Fibroblast of the aortic adventitia (primary cell): ENCODE results near the gene CHMP4B. TPM values are rescaled to one million over a fixed set of nuclear protein-coding genes. Genes with fewer than 3 reads are reported as not detected.

ENCODE experiments used
- DNase-seq: peaks from one replicate; pipeline ENCODE4 v3.0.0-alpha.2; 2010; ENCODE audit warnings: low read depth
- H3K4me3 ChIP-seq: 2 replicates; pipeline ENCODE4 v1.5.1; 2011; ENCODE audit warnings: low read depth, mild to moderate bottlenecking, control low read depth, low read length, moderate library complexity
- CTCF ChIP-seq: IDR thresholded peaks from 2 replicates; pipeline ENCODE4 v1.5.1; 2011; ENCODE audit warnings: mild to moderate bottlenecking, low read length, control low read depth, inconsistent platforms; ENCODE audit not compliant: insufficient read depth
- total RNA-seq: library from RNA; depleted of rRNA; stranded (reverse); fragments of >200 nt; gene quantifications from 2 replicates; pipeline ENCODE4 v1.2.3, GENCODE V29; 2012; ENCODE audit warnings: low replicate concordance

The CHMP4B gene
- total RNA-seq, 1 donor: 54.8 TPM

- H3K4me3 ChIP-seq: no peak overlapping the region
- DNase-seq: no peak
- TF ChIP-seq CTCF: no peak
Measured at GRCh38 chr20:33882481-33882880, 71.3 kb downstream of the CHMP4B start.

GRCh38 chr20:33883164-33883563, 72.0 kb downstream of the CHMP4B start:
- no peak for DNase-seq
- no peak for TF ChIP-seq CTCF
- H3K4me3 ChIP-seq: no peak overlapping the region

GRCh38 chr20:33884633-33885032, 73.5 kb downstream of the CHMP4B start:
- TF ChIP-seq CTCF: no peak
- H3K4me3 ChIP-seq: no peak overlapping the region
- DNase-seq: no peak

GRCh38 chr20:33889312-33889711, 78.2 kb downstream of the CHMP4B start:
- no peak overlapping the region for H3K4me3 ChIP-seq

GRCh38 chr20:33890557-33890956, 79.4 kb downstream of the CHMP4B start:
- H3K4me3 ChIP-seq: no peak overlapping the region
- TF ChIP-seq CTCF: no peak
- DNase-seq: no peak

More at GRCh38 chr20:33889312-33889711, 78.2 kb downstream of the CHMP4B start:
- DNase-seq: no peak
- TF ChIP-seq CTCF: no peak

- peak; percentile 63 for DNase-seq
- TF ChIP-seq CTCF: no peak
- H3K4me3 ChIP-seq: no peak overlapping the region
Measured at GRCh38 chr20:33893314-33893713, 82.2 kb downstream of the CHMP4B start.

- DNase-seq: peak; percentile 65
- no peak overlapping the region for H3K4me3 ChIP-seq
- TF ChIP-seq CTCF: no peak
Measured at GRCh38 chr20:33894798-33895197, 83.7 kb downstream of the CHMP4B start.
